ENCODE data around the gene NPC1L1. TPM values are rescaled to one million over a fixed set of nuclear protein-coding genes. Genes with fewer than 3 reads are reported as not detected.

NPC1L1 gene
- total and polyA plus RNA-seq, 2 experiments from 2014 or later, result not detected

DNA sequence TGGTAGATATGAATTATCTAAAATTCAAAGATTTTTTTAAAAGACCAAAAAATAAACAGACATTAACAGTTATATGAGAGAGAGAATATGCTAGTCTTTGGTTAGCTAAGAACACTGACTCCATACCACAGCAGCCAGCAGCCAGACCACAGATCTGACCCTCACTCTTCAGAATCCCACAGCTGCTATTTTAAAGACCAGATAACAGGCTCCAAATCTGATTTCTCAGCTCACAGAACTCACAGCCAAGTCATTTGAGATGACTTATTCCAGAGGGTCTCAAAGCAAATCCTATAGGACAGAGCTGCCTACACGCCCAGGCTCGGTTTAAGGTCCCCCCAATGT lies 71.0 kb downstream of the NPC1L1 start:
- H3K27me3 ChIP-seq, result no peaks in the 10 kb centered on the region
- no peaks in the 10 kb centered on the region for H3K9me3 ChIP-seq (ENCODE audit: low read depth)
- H3K36me3 ChIP-seq, result peaks cover 4% of the 10 kb centered on the region
- TF ChIP-seq, protein P1, sequence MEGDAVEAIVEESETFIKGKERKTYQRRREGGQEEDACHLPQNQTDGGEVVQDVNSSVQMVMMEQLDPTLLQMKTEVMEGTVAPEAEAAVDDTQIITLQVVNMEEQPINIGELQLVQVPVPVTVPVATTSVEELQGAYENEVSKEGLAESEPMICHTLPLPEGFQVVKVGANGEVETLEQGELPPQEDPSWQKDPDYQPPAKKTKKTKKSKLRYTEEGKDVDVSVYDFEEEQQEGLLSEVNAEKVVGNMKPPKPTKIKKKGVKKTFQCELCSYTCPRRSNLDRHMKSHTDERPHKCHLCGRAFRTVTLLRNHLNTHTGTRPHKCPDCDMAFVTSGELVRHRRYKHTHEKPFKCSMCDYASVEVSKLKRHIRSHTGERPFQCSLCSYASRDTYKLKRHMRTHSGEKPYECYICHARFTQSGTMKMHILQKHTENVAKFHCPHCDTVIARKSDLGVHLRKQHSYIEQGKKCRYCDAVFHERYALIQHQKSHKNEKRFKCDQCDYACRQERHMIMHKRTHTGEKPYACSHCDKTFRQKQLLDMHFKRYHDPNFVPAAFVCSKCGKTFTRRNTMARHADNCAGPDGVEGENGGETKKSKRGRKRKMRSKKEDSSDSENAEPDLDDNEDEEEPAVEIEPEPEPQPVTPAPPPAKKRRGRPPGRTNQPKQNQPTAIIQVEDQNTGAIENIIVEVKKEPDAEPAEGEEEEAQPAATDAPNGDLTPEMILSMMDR (IDR thresholded peaks at IDR 0.05; ENCODE audit: low read depth, low read length), result no peak
- H3K4me1 ChIP-seq (ENCODE audit: low read depth), result peaks cover 50% of the 10 kb centered on the region
- peak in 1 of 2 donors; percentile 42 for DNase-seq (ENCODE audit: low read depth in 1 of 2, low spot score in 1 of 2)
- H3K27ac ChIP-seq, result peak overlapping the region; percentile 90
- no peak overlapping the region for H3K4me3 ChIP-seq

DNA sequence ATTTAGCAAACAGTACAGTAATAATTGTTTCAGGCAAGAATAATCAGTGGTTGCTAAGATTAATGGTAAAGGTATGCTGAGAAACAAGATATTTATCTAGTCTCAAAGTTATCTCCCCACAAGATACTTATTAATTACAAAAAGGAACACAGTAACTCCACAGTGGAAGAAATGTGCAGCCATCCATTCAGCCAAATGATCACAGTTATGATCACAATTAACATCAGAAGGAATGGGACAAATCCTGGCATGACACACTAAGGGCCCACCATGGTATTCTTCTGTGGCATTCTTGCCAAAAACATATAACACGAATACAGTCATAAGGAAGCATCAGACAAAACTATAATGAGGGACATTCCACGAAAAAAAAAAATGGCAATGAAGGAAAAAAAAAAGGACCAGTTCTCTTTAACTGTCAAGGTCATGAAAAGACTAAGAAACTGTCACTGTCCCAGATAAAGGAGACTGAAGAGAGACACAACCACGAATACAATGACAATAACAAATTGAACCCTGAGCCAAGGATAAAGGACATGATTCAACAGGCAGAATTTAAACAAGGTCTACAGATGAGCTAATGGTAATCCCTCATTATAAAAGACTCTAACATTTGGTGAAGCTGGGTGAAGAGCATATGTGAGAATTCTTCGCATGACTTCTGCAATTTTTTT lies 71.5 kb downstream of the NPC1L1 start:
- no peak for DNase-seq (ENCODE audit: low read depth in 1 of 2, low spot score in 1 of 2)
- Histone ChIP-seq H3K27ac (peak overlapping the region; percentile 90), H3K9me3 (ENCODE audit: low read depth) (no peaks in the 10 kb centered on the region), H3K4me1 (ENCODE audit: low read depth) (peaks cover 55% of the 10 kb centered on the region), H3K27me3 (no peaks in the 10 kb centered on the region), H3K36me3 (peaks cover 3% of the 10 kb centered on the region), H3K4me3 (no peak overlapping the region)
- TF ChIP-seq, protein P1 (IDR thresholded peaks at IDR 0.05; ENCODE audit: low read depth, low read length), result no peak

DNA sequence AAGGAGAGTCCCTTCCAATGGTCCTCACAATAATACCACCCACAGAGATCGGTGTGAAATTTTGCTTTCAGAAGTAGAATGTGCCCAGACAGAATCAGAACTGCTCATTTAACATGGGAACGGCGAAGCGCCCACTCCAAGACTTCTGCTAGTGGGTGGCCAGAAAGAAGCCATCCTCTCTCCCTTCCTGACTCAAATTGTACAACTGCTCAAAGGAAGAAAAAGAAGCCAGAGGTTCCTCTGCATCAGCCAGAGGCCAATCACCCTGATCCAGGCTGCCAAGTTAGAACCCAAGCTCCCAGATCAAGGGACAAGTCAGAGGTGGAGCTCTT lies 73.9 kb downstream of the NPC1L1 start:
- no peak overlapping the region for H3K4me3 ChIP-seq
- H3K4me1 ChIP-seq (ENCODE audit: low read depth), result peaks cover 49% of the 10 kb centered on the region
- no peaks in the 10 kb centered on the region for H3K27me3 ChIP-seq
- no peak for DNase-seq (ENCODE audit: low read depth in 1 of 2, low spot score in 1 of 2)
- H3K36me3 ChIP-seq, result no peaks in the 10 kb centered on the region
- no peaks in the 10 kb centered on the region for H3K9me3 ChIP-seq (ENCODE audit: low read depth)
- TF ChIP-seq, protein P1 (IDR thresholded peaks at IDR 0.05; ENCODE audit: low read depth, low read length), result no peak
- H3K27ac ChIP-seq, result no peak overlapping the region

DNA sequence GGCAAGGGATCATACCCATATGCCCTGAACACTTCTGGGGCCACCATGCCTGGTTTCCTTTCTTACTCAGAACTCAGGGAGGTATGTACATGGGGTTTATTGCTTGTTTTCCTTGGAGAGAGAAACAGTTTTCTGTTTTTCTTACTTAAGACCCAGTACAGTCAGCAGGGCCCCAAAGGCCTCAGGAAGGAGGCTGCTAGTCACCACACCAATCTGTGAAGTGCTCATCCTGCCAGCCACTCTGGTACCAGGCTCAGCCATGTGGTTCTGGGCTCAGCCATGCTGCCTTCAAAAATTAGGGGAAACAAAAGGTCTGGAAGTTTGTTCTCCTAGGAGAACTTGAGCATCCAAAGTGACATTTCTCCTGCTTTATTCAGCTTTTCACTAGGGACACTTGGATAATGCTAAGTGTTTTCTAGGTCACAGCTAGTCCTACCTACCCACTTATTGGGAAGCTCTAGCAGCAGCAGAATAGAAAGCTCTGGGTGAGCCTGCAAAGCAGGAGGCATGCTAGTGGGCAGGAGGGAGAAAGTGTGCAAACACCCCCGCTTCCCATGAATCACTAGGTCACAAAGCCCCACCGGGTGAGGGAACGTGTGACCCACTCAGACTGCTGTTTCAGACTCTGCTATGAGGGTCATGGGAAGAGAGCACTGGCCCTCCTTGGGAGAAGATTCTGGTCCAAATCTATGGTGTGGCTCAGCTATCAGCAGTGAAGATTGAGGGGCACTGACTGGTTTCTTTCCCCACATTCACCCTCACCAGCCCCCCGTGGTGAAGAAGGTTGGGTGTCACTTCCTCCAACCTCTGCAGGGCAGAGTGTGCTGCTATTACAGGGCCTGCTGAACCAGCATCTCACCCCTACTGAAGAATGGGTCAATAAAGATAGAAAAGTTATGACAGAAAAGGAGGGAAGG lies 74.6 kb downstream of the NPC1L1 start:
- Histone ChIP-seq H3K9me3 (ENCODE audit: low read depth) (no peaks in the 10 kb centered on the region), H3K4me3 (no peak overlapping the region), H3K36me3 (no peaks in the 10 kb centered on the region), H3K27me3 (no peaks in the 10 kb centered on the region), H3K4me1 (ENCODE audit: low read depth) (peaks cover 49% of the 10 kb centered on the region), H3K27ac (peak overlapping the region; percentile 72)
- TF ChIP-seq, protein P1 (IDR thresholded peaks at IDR 0.05; ENCODE audit: low read depth, low read length), result no peak
- peak in 1 of 2 donors; percentile 25 for DNase-seq (ENCODE audit: low read depth in 1 of 2, low spot score in 1 of 2)

DNA sequence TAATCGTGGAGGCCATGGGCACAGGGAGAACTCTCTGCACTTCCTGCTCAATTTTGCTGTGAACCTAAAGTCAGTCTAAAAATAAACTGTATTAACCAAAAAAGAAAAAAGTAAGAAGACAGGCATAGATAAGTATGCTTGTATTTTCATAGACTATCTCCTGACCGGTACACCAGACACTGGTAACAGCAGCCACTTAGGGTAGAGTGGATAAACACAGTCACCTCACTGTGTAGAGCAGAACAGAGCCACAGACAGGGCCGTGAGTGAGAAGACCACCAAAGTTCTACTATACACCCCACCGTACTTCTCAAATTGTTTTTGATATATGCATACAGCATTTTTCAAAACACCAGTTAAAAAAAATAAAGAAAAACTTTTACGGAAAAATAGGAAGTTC lies 75.6 kb downstream of the NPC1L1 start:
- Histone ChIP-seq H3K27me3 (no peaks in the 10 kb centered on the region), H3K36me3 (no peaks in the 10 kb centered on the region), H3K27ac (peak overlapping the region; percentile 72), H3K4me3 (no peak overlapping the region), H3K4me1 (ENCODE audit: low read depth) (peaks cover 44% of the 10 kb centered on the region), H3K9me3 (ENCODE audit: low read depth) (no peaks in the 10 kb centered on the region)
- TF ChIP-seq, protein P1 (IDR thresholded peaks at IDR 0.05; ENCODE audit: low read depth, low read length), result no peak
- no peak for DNase-seq (ENCODE audit: low read depth in 1 of 2, low spot score in 1 of 2)
